PC-9 (cell line): Measurements from ENCODE around the gene GMPR2. TPM values are rescaled to one million over a fixed set of nuclear protein-coding genes. Genes with fewer than 3 reads are reported as not detected.
"Not testable (repeated sequence)": the region's sequence is repeated elsewhere in the genome, so short reads cannot be mapped to it uniquely, and the experiment has no call there.

ENCODE experiments used
- BruUV-seq: library from RNA; stranded (reverse); fragments of 400-500 nt; replicated peaks from 2 replicates; lab custom pipeline; 2021; lab: Mats Ljungman, UMichigan
- CTCF ChIA-PET: fragments of 300-600 bp; sonication (Branson Sonifier 250); formaldehyde crosslinking; loops from one replicate; lab custom pipeline; 2022; ENCODE audit warnings: antibody characterized with exemption; lab: Charles Lee
- POLR2A ChIA-PET: fragments of 300-600 bp; sonication (Branson Sonifier 250); formaldehyde crosslinking; loops from one replicate; lab custom pipeline; 2022; ENCODE audit warnings: antibody characterized with exemption; ENCODE audit not compliant: unreplicated experiment; lab: Charles Lee
- DNase-seq, 2 experiments: peaks; one replicate each; pipeline versions ENCODE4 v3.0.0 to v3.0.0-alpha.2; 2015 to 2022; ENCODE audit warnings: mixed read lengths in 1 of 2
- H2AFZ ChIP-seq: fragments of 200-600 bp; sonication (generic); 2 replicates; pipeline ENCODE4 v1.8.1; 2017; ENCODE audit warnings: antibody characterized with exemption
- H3F3A ChIP-seq: fragments of 200-600 bp; sonication (generic); 2 replicates; pipeline ENCODE4 v1.8.1; 2017; ENCODE audit warnings: antibody characterized with exemption, mild to moderate bottlenecking, low read depth; ENCODE audit not compliant: insufficient read depth
- H3K27ac ChIP-seq: fragments of 200-600 bp; sonication (generic); 2 replicates; pipeline ENCODE4 v1.6.1; 2016; ENCODE audit warnings: mixed run types
- H3K27me3 ChIP-seq: fragments of 200-600 bp; sonication (generic); 2 replicates; pipeline ENCODE4 v1.6.1; 2016; ENCODE audit warnings: low read depth, mixed run types; ENCODE audit not compliant: insufficient read depth
- H3K36me3 ChIP-seq: fragments of 200-600 bp; sonication (generic); 2 replicates; pipeline ENCODE4 v1.6.1; 2016; ENCODE audit warnings: low read depth, mixed run types
- H3K4me1 ChIP-seq: fragments of 200-600 bp; sonication (generic); replicated peaks from 2 replicates; pipeline ENCODE4 v1.6.1; 2016; ENCODE audit warnings: mixed run types; ENCODE audit not compliant: insufficient read depth
- H3K4me2 ChIP-seq: fragments of 200-600 bp; sonication (generic); 2 replicates; pipeline ENCODE4 v1.6.1; 2017; ENCODE audit warnings: mixed run types
- H3K4me3 ChIP-seq: fragments of 200-600 bp; sonication (generic); 2 replicates; pipeline ENCODE4 v1.6.1; 2016; ENCODE audit warnings: mixed run types
- H3K79me2 ChIP-seq: fragments of 200-600 bp; sonication (generic); 2 replicates; pipeline ENCODE4 v1.6.1; 2017; ENCODE audit warnings: low read depth, mixed run types
- H3K9me2 ChIP-seq: fragments of 200-600 bp; sonication (generic); 2 replicates; pipeline ENCODE4 v1.8.1; 2017; ENCODE audit warnings: mild to moderate bottlenecking; ENCODE audit not compliant: insufficient read depth
- H3K9me3 ChIP-seq: fragments of 200-600 bp; sonication (generic); 2 replicates; pipeline ENCODE4 v1.8.1; 2016; ENCODE audit warnings: low read depth; ENCODE audit not compliant: insufficient read depth
- H4K20me1 ChIP-seq: fragments of 200-600 bp; sonication (generic); 2 replicates; pipeline ENCODE4 v1.8.1; 2017; ENCODE audit not compliant: insufficient read depth
- CTCF ChIP-seq: fragments of 200-600 bp; sonication (generic); conservative IDR thresholded peaks from 2 replicates; pipeline ENCODE4 v1.6.1; 2017; ENCODE audit warnings: mixed run types, antibody characterized with exemption, mild to moderate bottlenecking, moderate library complexity
- EZH2 ChIP-seq: fragments of 200-600 bp; sonication (generic); IDR thresholded peaks from 2 replicates; pipeline ENCODE4 v1.8.0; 2017; ENCODE audit warnings: antibody characterized with exemption, low read depth
- intact Hi-C: fragments of 100-400 bp; cut with micrococcal nuclease; formaldehyde crosslinking; loops from one replicate; pipeline ENCODE4 v1.10.0; 2022; ENCODE audit not compliant: unreplicated experiment
- total RNA-seq: library from RNA; stranded (reverse); gene quantifications from 2 replicates; pipeline ENCODE4 v1.2.3, GENCODE V29; 2021

Gene GMPR2
- total RNA-seq, 1 experiment from 2014 or later, result 55.3 TPM

GRCh38 chr14:24213866-24214662, 18.7 kb upstream of the GMPR2 start:
- H3K36me3 ChIP-seq, result no peaks in the 10 kb centered on the region
- H3K4me3 ChIP-seq, result peak overlapping the region; percentile 75
- H3K4me1 ChIP-seq, result peaks cover 10% of the 10 kb centered on the region; the same call in 1 of the 2 replicates
- DNase-seq, result no peak
- peaks cover 13% of the 10 kb centered on the region for H3K79me2 ChIP-seq
- no peaks in the 10 kb centered on the region for H3K9me2 ChIP-seq
- no TSS peak for BruUV-seq
- no peaks in the 10 kb centered on the region for H4K20me1 ChIP-seq
- peak overlapping the region; percentile 91 for H3K4me2 ChIP-seq
- CTCF ChIA-PET, result interaction anchor here (0.7 kb wide), 1 partner anchor 100 kb away, joined by 3 read pairs; the partner anchor contains the start of gene DCAF11
- TF ChIP-seq EZH2, result no peak
- POLR2A ChIA-PET, result interaction anchor here (0.6 to 0.8 kb wide), 3 partner anchors 54 to 99 kb away, joined by 3 to 4 read pairs (median 3); partner anchors contain the start of genes DCAF11, NOP9 and NRL
- peak overlapping the region; percentile 90; the same call in 1 of the 2 replicates for H2AFZ ChIP-seq
- H3F3A ChIP-seq, result peaks cover 14% of the 10 kb centered on the region; the same call in 1 of the 2 replicates
- peak overlapping the region; percentile 88 for H3K27ac ChIP-seq
- H3K9me3 ChIP-seq, result no peaks in the 10 kb centered on the region
- no peaks in the 10 kb centered on the region for H3K27me3 ChIP-seq
- intact Hi-C loops, result loop anchor here (1.0 to 2.0 kb wide), 3 partner anchors 19 to 67 kb away; partner anchors contain the start of genes IRF9, PSME2, RNF31 and TM9SF1

GRCh38 chr14:24215495-24216344, 17.0 kb upstream of the GMPR2 start, which contains the start of gene MDP1:
MDP1 (minus strand) TSS chr14:24216066; CDS start chr14:24215955, 111 bp downstream.
- Histone ChIP-seq H3K27ac (peak within 1 kb of the TSS; percentile 36; the same call in 1 of the 2 replicates), H2AFZ (peak within 1 kb of the TSS; percentile 96), H3K4me1 (peaks cover 10% of the 10 kb centered on the region; the same call in 1 of the 2 replicates), H3K36me3 (no peaks in the 10 kb centered on the region), H3K9me3 (no peaks in the 10 kb centered on the region), H4K20me1 (no peaks in the 10 kb centered on the region; the same call in 1 of the 2 replicates), H3K4me2 (peak within 1 kb of the TSS; percentile 80), H3K4me3 (peak within 1 kb of the TSS; percentile 73), H3K79me2 (peaks cover 13% of the 10 kb centered on the region), H3K9me2 (no peaks in the 10 kb centered on the region), H3F3A (peaks cover 14% of the 10 kb centered on the region; the same call in 1 of the 2 replicates), H3K27me3 (no peaks in the 10 kb centered on the region)
- CTCF ChIA-PET, result interaction anchor here (0.7 to 0.8 kb wide), 2 partner anchors 81 to 161 kb away, joined by 3 to 4 read pairs; no protein-coding TSS in a partner anchor
- TF ChIP-seq CTCF, result no peak
- no peak for TF ChIP-seq EZH2
- POLR2A ChIA-PET, result interaction anchor here (0.5 to 0.7 kb wide), 2 partner anchors 33 to 84 kb away, joined by 3 to 4 read pairs; partner anchors contain the start of genes DHRS1 and NOP9
- BruUV-seq, result no TSS peak
- DNase-seq, result peak; percentile 66 to 74
- intact Hi-C loops, result no loop called here

GRCh38 chr14:24216345-24216699, 16.4 kb upstream of the GMPR2 start:
- Histone ChIP-seq H3K36me3 (no peaks in the 10 kb centered on the region), H3K27me3 (no peaks in the 10 kb centered on the region), H4K20me1 (no peaks in the 10 kb centered on the region; the same call in 1 of the 2 replicates), H3K4me3 (peak overlapping the region; percentile 73; the same call in 1 of the 2 replicates), H3K9me3 (no peaks in the 10 kb centered on the region), H3K79me2 (peaks cover 15% of the 10 kb centered on the region), H3K4me1 (peaks cover 10% of the 10 kb centered on the region; the same call in 1 of the 2 replicates), H2AFZ (no peak overlapping the region), H3K4me2 (peak overlapping the region; percentile 80), H3K27ac (no peak overlapping the region), H3K9me2 (no peaks in the 10 kb centered on the region), H3F3A (peaks cover 14% of the 10 kb centered on the region; the same call in 1 of the 2 replicates)
- BruUV-seq, result no TSS peak
- TF ChIP-seq EZH2, result no peak
- no peak for TF ChIP-seq CTCF
- ChIA-PET CTCF (interaction anchor here (0.8 kb wide), 1 partner anchor 81 kb away, joined by 3 read pairs; no protein-coding TSS in a partner anchor), POLR2A (interaction anchor here (0.7 kb wide), 1 partner anchor 84 kb away, joined by 3 read pairs; the partner anchor contains the start of genes DHRS1 and NOP9)
- intact Hi-C loops, result no loop called here
- DNase-seq, result no peak

- H3K27ac ChIP-seq, H4K20me1 ChIP-seq, intact Hi-C loops, H2AFZ ChIP-seq, DNase-seq, POLR2A ChIA-PET, H3K79me2 ChIP-seq, H3K36me3 ChIP-seq, H3K27me3 ChIP-seq, H3K4me3 ChIP-seq, H3K9me2 ChIP-seq, H3K4me2 ChIP-seq, CTCF ChIA-PET, H3K9me3 ChIP-seq, H3K4me1 ChIP-seq, BruUV-seq: not testable (repeated sequence)
- peaks cover 14% of the 10 kb centered on the region; the same call in 1 of the 2 replicates for H3F3A ChIP-seq
Observed at GRCh38 chr14:24216876-24217275, 15.9 kb upstream of the GMPR2 start.
